Measurements from ENCODE around the gene HUNK. TPM values are rescaled to one million over a fixed set of nuclear protein-coding genes. Genes with fewer than 3 reads are reported as not detected.

Gene HUNK
- total RNA-seq = 29.1 and 39.6 TPM in 2 replicates
- long read RNA-seq, partial matches to known transcripts = 23 of 25 reads
- long read RNA-seq, other reads (novel, unspliced or antisense) = 2 of 25 reads

- DNase-seq (ENCODE audit: low read depth, low spot score) = peak; percentile 59
- Mint-ChIP-seq H3K36me3 (ENCODE audit: low read depth) (no peaks in the 10 kb centered on the region), H3K9me3 (no peaks in the 10 kb centered on the region), H3K4me1 (peaks cover 40% of the 10 kb centered on the region), H3K4me3 (peak within 1 kb of the TSS; percentile 98), H3K27me3 (ENCODE audit: low read depth) (no peaks in the 10 kb centered on the region), H3K27ac (ENCODE audit: unreplicated experiment) (peak within 1 kb of the TSS; percentile 98)
- TF ChIP-seq, protein P1, sequence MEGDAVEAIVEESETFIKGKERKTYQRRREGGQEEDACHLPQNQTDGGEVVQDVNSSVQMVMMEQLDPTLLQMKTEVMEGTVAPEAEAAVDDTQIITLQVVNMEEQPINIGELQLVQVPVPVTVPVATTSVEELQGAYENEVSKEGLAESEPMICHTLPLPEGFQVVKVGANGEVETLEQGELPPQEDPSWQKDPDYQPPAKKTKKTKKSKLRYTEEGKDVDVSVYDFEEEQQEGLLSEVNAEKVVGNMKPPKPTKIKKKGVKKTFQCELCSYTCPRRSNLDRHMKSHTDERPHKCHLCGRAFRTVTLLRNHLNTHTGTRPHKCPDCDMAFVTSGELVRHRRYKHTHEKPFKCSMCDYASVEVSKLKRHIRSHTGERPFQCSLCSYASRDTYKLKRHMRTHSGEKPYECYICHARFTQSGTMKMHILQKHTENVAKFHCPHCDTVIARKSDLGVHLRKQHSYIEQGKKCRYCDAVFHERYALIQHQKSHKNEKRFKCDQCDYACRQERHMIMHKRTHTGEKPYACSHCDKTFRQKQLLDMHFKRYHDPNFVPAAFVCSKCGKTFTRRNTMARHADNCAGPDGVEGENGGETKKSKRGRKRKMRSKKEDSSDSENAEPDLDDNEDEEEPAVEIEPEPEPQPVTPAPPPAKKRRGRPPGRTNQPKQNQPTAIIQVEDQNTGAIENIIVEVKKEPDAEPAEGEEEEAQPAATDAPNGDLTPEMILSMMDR (conservative IDR thresholded peaks at IDR 0.05) = peak; percentile 31
Measured at GRCh38 chr21:31872452-31873274, at the start of gene HUNK. Gene HUNK (plus strand): TSS chr21:31873020. CDS start chr21:31873675, 655 bp downstream.

DNA sequence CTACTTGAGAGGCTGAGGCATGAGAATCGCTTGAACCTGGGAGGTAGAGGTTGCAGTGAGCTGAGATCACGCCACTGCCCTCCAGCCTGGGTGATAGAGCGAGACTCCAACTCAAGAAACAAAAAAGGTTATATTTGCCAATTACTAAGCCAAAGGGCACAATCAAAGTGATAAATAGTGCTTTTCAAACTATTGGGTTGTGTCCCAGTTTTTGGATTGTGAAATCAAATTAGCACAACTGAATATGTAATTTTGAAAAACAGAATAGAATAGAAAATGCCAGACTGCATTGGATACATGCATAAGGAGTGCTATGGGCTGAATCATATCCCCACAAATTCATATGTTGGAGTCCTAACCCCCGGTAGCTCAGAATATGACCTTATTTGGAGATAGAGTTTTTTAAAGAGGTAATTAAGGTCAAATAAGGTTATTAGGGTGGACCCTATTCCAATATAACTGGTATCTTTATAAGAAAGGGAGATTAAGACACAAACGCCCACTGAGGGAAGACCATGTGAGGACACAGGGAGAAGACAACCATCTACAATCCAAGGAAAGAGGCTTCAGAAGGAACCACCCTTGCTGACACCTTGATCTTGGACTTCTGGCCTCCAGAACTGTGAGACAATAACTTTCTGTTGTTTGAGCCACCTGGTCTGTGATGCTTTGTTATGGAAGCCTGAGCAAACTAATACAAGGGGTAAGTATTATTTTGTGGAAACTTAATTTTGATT, 42.9 kb upstream of the HUNK start:
- Mint-ChIP-seq H3K9me3 (peaks cover 10% of the 10 kb centered on the region), H3K27ac (ENCODE audit: unreplicated experiment) (no peak overlapping the region), H3K27me3 (ENCODE audit: low read depth) (no peaks in the 10 kb centered on the region), H3K4me1 (no peaks in the 10 kb centered on the region), H3K4me3 (no peak overlapping the region), H3K36me3 (ENCODE audit: low read depth) (no peaks in the 10 kb centered on the region)
- no peak for DNase-seq (ENCODE audit: low read depth, low spot score)
- TF ChIP-seq, protein P1 (conservative IDR thresholded peaks at IDR 0.05) = no peak

DNA sequence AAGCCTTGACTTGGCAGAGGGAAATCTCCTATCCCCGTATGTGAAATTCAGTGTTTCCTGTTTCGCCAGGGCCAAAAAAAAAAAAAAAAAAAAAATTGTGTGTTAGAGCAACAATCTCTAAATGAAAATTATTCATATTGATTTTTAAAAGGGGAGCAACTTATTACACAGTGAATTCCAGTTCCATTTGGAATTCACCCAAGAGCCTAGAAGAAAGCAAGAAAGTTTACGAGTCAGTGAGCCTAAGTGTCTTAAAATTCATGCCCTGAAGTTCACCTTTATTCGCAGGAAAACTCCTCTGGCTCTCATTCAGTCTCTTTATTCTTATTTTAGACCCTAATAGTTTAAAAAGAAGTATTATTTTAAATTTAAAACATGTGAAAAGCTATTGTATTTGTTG, 42.1 kb upstream of the HUNK start:
- no peaks in the 10 kb centered on the region for H3K27me3 Mint-ChIP-seq (ENCODE audit: low read depth)
- H3K36me3 Mint-ChIP-seq (ENCODE audit: low read depth) = no peaks in the 10 kb centered on the region
- H3K4me3 Mint-ChIP-seq = no peak overlapping the region
- peaks cover 10% of the 10 kb centered on the region for H3K9me3 Mint-ChIP-seq
- H3K4me1 Mint-ChIP-seq = no peaks in the 10 kb centered on the region
- TF ChIP-seq, protein P1 (conservative IDR thresholded peaks at IDR 0.05) = no peak
- no peak for DNase-seq (ENCODE audit: low read depth, low spot score)
- no peak overlapping the region for H3K27ac Mint-ChIP-seq (ENCODE audit: unreplicated experiment)

DNA sequence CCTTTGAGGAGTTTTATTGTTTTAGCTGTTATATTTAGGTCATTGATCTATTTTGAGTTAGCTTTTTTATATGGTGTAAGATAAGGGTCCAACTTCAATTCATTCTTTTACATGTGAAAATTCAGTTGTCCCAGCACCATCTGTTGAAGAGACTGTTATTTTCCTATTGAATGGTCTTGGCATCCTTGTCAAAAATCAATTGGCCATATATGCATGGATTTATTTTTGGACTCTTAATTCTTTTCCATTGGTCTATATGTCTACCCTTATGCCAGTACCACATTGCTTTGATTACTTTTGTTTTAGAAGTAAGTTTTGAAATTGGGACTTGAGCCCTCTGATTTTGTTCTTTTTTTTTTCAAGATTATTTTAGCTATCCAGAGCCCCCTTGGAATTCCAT, 35.8 kb upstream of the HUNK start:
- Mint-ChIP-seq H3K27ac (ENCODE audit: unreplicated experiment) (no peak overlapping the region), H3K9me3 (peaks cover 2% of the 10 kb centered on the region), H3K27me3 (ENCODE audit: low read depth) (no peaks in the 10 kb centered on the region), H3K4me3 (no peak overlapping the region), H3K4me1 (peaks cover 8% of the 10 kb centered on the region), H3K36me3 (ENCODE audit: low read depth) (no peaks in the 10 kb centered on the region)
- TF ChIP-seq, protein P1 (conservative IDR thresholded peaks at IDR 0.05) = no peak
- no peak for DNase-seq (ENCODE audit: low read depth, low spot score)

DNA sequence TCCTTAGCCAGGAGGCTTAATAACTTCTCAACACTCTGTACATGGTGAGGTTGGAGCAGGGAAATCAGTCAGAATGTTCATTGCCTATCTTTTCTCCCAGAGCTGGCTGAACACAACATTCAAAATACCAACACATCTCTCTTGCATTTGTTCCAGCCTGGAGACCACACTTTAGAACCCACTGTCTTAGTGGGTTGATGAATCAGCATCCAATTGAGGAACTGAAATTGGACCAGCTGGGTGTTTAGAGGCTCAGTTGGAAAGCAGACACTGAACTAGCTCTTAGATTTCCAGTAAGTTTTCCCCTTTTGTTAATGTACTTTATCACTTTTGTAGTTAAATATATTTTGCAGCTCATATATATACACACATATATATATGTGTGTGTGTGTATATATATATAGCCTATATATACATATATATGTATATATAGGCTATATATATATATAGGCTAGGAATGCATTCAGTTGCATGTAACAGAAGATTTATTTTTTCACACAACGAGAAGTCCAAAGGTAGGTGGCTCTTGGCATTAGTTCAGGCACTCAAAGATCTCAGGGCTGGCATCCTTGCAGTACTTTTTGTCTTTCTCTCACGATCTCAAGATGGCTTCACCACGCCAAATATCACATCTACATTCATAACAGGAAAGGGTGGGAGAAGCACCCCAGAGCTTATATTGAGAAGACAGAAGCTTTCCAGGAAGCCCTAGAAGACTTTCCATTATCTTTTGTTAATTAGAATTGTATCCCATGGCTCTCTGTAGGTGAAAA, 35.0 kb upstream of the HUNK start:
- Mint-ChIP-seq H3K27ac (ENCODE audit: unreplicated experiment) (no peak overlapping the region), H3K4me1 (peaks cover 8% of the 10 kb centered on the region), H3K9me3 (no peaks in the 10 kb centered on the region), H3K36me3 (ENCODE audit: low read depth) (no peaks in the 10 kb centered on the region), H3K4me3 (no peak overlapping the region), H3K27me3 (ENCODE audit: low read depth) (no peaks in the 10 kb centered on the region)
- DNase-seq (ENCODE audit: low read depth, low spot score) = no peak
- TF ChIP-seq, protein P1 (conservative IDR thresholded peaks at IDR 0.05) = no peak
